Measurements from ENCODE around the gene FAM53B. TPM values are rescaled to one million over a fixed set of nuclear protein-coding genes. Genes with fewer than 3 reads are reported as not detected.
A peak's percentile ranks its signal among the peaks of the same experiment; 100 is the strongest.

Gene FAM53B
- total and polyA plus RNA-seq, 4 donors, result 14.6 to 45.4 (median 18.2) TPM

DNA sequence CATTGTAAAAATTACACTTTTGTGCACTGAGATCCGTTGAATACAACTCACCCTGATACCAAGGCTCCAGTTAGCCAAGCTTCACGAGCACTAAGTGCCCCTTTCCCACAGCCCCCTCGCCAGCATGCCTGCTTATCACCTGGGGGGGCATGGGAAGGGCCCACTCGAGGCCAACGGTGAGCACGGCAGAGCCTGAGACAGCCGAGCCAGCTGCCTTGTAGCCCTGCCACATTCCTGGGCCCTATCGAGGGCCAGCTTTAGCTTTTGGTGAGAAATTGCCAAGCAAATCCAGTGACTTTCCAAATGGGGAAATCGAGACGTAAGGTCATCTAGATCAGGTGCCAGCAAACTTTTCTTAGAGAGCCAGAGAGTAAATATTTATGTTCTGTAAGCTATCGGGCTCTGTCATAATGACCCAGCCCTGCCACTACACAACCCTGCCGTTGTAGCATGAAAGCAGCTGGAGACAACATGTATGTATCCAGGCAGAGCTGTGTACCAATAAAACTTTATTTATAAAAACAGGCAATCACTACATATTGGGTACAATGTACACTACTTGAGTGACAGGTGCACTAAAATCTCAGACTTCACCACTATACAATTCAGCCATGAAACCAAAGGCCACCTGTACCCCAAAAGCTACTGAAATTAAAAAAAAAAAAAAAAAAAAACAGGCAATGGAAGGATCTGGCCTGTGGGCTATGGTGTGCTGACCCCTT lies 83.6 kb downstream of the FAM53B start:
- Histone ChIP-seq H3K36me3 (ENCODE audit: control insufficient read depth in 4 of 4, insufficient read depth in 4 of 4, low read length in 4 of 4) (peaks cover 0 to 19% (median 10%) of the 10 kb centered on the region in 4 donors), H3K4me1 (ENCODE audit: control insufficient read depth in 5 of 5, insufficient read depth in 5 of 5, low read length in 5 of 5) (peaks cover 0 to 5% (median 0%) of the 10 kb centered on the region in 5 donors), H3K9ac (ENCODE audit: insufficient read depth in 1 of 2, low read length in 2 of 2) (no peak overlapping the region), H3K27ac (ENCODE audit: low read depth in 1 of 2, low read length in 1 of 2) (no peak overlapping the region), H3K27me3 (ENCODE audit: control insufficient read depth in 3 of 3, insufficient read depth in 3 of 3, low read length in 2 of 3) (no peaks in the 10 kb centered on the region), H3K9me3 (ENCODE audit: control insufficient read depth in 4 of 4, insufficient read depth in 3 of 4, low read length in 3 of 4) (no peaks in the 10 kb centered on the region), H3K4me3 (no peak overlapping the region)
- ATAC-seq (ENCODE audit: insufficient read depth, low FRiP score) (no peak), DNase-seq (no peak)
- no peak for TF ChIP-seq CTCF (IDR thresholded peaks at IDR 0.05; ENCODE audit: control extremely low read depth, extremely low read depth)
- WGBS, 2 donors, result 59 to 84% methylated on average over 12 of the region's 12 CpGs

DNA sequence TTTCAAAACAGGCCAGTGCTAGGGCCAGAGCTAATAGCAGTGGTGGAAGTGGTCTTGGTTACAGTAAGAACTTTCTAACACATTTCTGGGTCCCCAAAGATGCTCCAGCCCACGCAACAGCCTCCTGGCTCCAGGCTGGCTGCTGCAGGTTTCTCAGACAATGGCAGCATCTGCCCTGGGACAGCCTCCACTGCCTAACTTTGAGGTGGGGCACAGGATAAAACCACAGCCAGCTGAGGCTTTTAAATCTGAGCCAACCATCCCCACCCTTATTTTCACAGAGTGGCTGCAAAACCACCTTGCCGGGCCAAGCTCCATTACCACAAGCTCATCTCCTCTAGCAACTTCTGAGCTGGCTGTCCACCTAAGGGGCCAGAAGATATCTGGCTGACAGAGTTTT lies 84.8 kb downstream of the FAM53B start:
- no peak overlapping the region for H3K9ac ChIP-seq (ENCODE audit: insufficient read depth in 1 of 2, low read length in 2 of 2)
- 61 to 96% methylated on average over 2 of the region's 2 CpGs for WGBS, 2 donors
- no peak for TF ChIP-seq CTCF (IDR thresholded peaks at IDR 0.05; ENCODE audit: control extremely low read depth, extremely low read depth)
- H3K36me3 ChIP-seq (ENCODE audit: control insufficient read depth in 4 of 4, insufficient read depth in 4 of 4, low read length in 4 of 4), result peaks cover 0 to 14% (median 10%) of the 10 kb centered on the region in 4 donors
- peaks cover 0 to 13% (median 0%) of the 10 kb centered on the region in 5 donors for H3K4me1 ChIP-seq (ENCODE audit: control insufficient read depth in 5 of 5, insufficient read depth in 5 of 5, low read length in 5 of 5)
- H3K27me3 ChIP-seq (ENCODE audit: control insufficient read depth in 3 of 3, insufficient read depth in 3 of 3, low read length in 2 of 3), result no peaks in the 10 kb centered on the region
- DNase-seq (no peak), ATAC-seq (ENCODE audit: insufficient read depth, low FRiP score) (no peak)
- H3K27ac ChIP-seq (ENCODE audit: low read depth in 1 of 2, low read length in 1 of 2), result no peak overlapping the region
- no peak overlapping the region for H3K4me3 ChIP-seq
- no peaks in the 10 kb centered on the region for H3K9me3 ChIP-seq (ENCODE audit: control insufficient read depth in 4 of 4, insufficient read depth in 3 of 4, low read length in 3 of 4)

DNA sequence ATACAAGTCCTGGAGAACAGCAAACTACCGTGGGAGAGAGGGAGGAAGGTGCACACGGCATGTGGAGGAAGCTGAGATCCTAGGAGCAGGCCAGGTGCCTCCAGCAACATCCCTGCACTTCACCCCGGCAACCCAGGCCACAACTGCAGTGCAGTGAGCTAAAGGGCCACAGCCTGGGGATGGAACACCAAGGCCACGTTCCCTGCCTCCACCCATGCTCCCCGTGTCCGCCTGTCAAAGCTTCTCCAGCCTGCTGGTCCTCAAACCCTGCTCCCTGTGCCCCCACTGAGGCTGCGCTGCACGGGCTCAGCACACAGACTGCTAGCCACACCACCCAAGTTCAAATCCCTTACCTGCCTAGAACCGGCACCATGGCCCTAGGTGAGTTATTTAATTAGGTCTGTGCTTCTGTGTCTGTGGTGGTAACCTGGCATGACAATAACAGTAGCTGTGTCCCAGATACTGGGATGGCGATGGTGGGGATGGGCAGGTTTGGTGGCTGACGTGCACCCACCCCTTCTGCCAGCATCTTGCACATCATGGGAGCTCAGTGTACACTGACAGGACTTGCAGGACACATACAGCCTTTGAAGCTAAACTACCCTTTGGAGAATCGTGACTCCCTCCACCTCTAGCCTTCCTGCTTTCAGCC lies 85.5 kb downstream of the FAM53B start:
- WGBS, 2 donors, result 94 to 96% methylated on average over 12 of the region's 12 CpGs
- peaks cover 0 to 16% (median 0%) of the 10 kb centered on the region in 5 donors for H3K4me1 ChIP-seq (ENCODE audit: control insufficient read depth in 5 of 5, insufficient read depth in 5 of 5, low read length in 5 of 5)
- DNase-seq, result no peak
- H3K9me3 ChIP-seq (ENCODE audit: control insufficient read depth in 4 of 4, insufficient read depth in 3 of 4, low read length in 3 of 4), result no peaks in the 10 kb centered on the region
- TF ChIP-seq CTCF (IDR thresholded peaks at IDR 0.05; ENCODE audit: control extremely low read depth, extremely low read depth), result no peak
- no peak overlapping the region for H3K4me3 ChIP-seq
- peak overlapping the region in 1 of 2 donors; percentile 20 for H3K27ac ChIP-seq (ENCODE audit: low read depth in 1 of 2, low read length in 1 of 2)
- no peak for ATAC-seq (ENCODE audit: insufficient read depth, low FRiP score)
- peaks cover 0 to 12% (median 9%) of the 10 kb centered on the region in 4 donors for H3K36me3 ChIP-seq (ENCODE audit: control insufficient read depth in 4 of 4, insufficient read depth in 4 of 4, low read length in 4 of 4)
- no peak overlapping the region for H3K9ac ChIP-seq (ENCODE audit: insufficient read depth in 1 of 2, low read length in 2 of 2)
- no peaks in the 10 kb centered on the region for H3K27me3 ChIP-seq (ENCODE audit: control insufficient read depth in 3 of 3, insufficient read depth in 3 of 3, low read length in 2 of 3)
